ENCODE results near the gene CFAP58.

The CFAP58 gene

GRCh38 chr10:104487794-104488438 is 134.3 kb downstream of the CFAP58 start:
- no peak for FAIRE-seq

- FAIRE-seq = no peak
These were observed 134.8 kb downstream of the CFAP58 start for GRCh38 chr10:104488439-104488832.

GRCh38 chr10:104492329-104492940 is 138.8 kb downstream of the CFAP58 start:
- no peak for FAIRE-seq

- FAIRE-seq = no peak
These were observed 144.9 kb downstream of the CFAP58 start for GRCh38 chr10:104498347-104499081.

GRCh38 chr10:104501449-104501848 is 147.8 kb downstream of the CFAP58 start:
- FAIRE-seq = no peak

GRCh38 chr10:104501864-104502579 is 148.4 kb downstream of the CFAP58 start:
- FAIRE-seq = no peak

- FAIRE-seq = no peak
These were observed 149.3 kb downstream of the CFAP58 start for GRCh38 chr10:104502907-104503306.

Data from islet of Langerhans (tissue), 1 donor.